HEK293 (cell line): ENCODE data around the gene OXCT2.

Experiments used
- OSR2 ChIP-seq: fragments of 450-650 bp; formaldehyde crosslinking; IDR thresholded peaks from 2 replicates; pipeline ENCODE4 v1.5.1; 2016; ENCODE audit warnings: missing biosample characterization, missing genetic modification characterization
- ZNF350 ChIP-seq: fragments of 450-650 bp; formaldehyde crosslinking; IDR thresholded peaks from 2 replicates; pipeline ENCODE4 v1.5.0; 2017; ENCODE audit warnings: missing biosample characterization, mild to moderate bottlenecking, missing genetic modification characterization
- ZNF626 ChIP-seq: fragments of 450-650 bp; sonication (Bioruptor Pico); formaldehyde crosslinking; IDR thresholded peaks from 2 replicates; pipeline ENCODE4 v1.5.1; 2018; ENCODE audit warnings: missing biosample characterization, missing genetic modification characterization, inconsistent platforms

DNA sequence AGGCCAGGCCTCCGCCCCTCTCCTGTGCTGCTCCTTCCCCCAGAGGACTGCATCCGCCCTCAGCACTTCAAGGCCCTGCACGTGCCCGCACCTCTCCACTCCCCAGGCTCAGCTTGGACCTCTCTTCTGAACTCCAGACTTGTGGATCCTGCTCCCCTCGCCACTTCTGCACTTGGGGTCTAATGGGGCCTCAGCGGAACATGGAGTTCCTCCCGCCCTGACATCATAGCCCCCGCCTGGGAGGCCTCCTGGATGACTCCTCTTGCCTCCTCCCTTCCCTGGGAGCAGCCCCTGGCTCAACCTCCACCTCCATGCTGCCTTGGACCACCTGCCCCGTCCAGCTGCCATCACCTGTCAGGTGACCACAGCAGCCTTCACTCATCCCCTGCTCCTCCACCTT, 10.1 kb downstream of the OXCT2 start:
- TF ChIP-seq ZNF626 (tag by site-specific recombination) (no peak), ZNF350 (tag by site-specific recombination) (no peak), OSR2 (tag by site-specific recombination) (no peak)
